AG04450 (cell line): ENCODE measurements around the gene RCC2. TPM values are rescaled to one million over a fixed set of nuclear protein-coding genes. Genes with fewer than 3 reads are reported as not detected.

Source experiments
- CTCF ChIA-PET: fragments of 300-600, 350-600 bp; formaldehyde crosslinking; extraction: SDS; loops from one replicate; lab custom pipeline; 2022; ENCODE audit warnings: antibody characterized with exemption, inconsistent platforms; lab: Charles Lee
- POLR2A ChIA-PET: fragments of 350-600 bp; formaldehyde crosslinking; extraction: SDS; loops from one replicate; lab custom pipeline; 2021; ENCODE audit warnings: antibody characterized with exemption, inconsistent platforms; lab: Yijun Ruan, JAX
- DNase-seq: peaks from one replicate; pipeline ENCODE4 v3.0.0-alpha.2; 2011; ENCODE audit warnings: low read depth, low spot score
- H3K27ac ChIP-seq: one replicate; pipeline ENCODE4 v1.5.1; 2012; ENCODE audit warnings: low read depth, low read length, control low read depth
- H3K27me3 ChIP-seq: one replicate; pipeline ENCODE4 v1.6.0; 2012; ENCODE audit warnings: low read length; ENCODE audit not compliant: control insufficient read depth, insufficient read depth
- H3K4me3 ChIP-seq: 2 replicates; pipeline ENCODE4 v1.5.1; 2011; ENCODE audit warnings: mild to moderate bottlenecking, low read depth, low read length, control low read depth
- H3K9me3 ChIP-seq: 2 replicates; pipeline ENCODE4 v1.5.1; 2012; ENCODE audit warnings: low read length; ENCODE audit not compliant: control insufficient read depth, insufficient read depth
- CTCF ChIP-seq: IDR thresholded peaks from 2 replicates; pipeline ENCODE4 v1.5.1; 2011; ENCODE audit warnings: low read depth, low read length, control low read depth, inconsistent platforms
- polyA plus RNA-seq: library from polyadenylated mRNA; depleted of rRNA; stranded (reverse); fragments of >200 nt; gene quantifications from 2 replicates; pipeline ENCODE4 v1.2.3, GENCODE V29; 2011

The RCC2 gene
- polyA plus RNA-seq, 1 experiment = 43.3 TPM

- no peak overlapping the region for H3K4me3 ChIP-seq
- CTCF ChIA-PET = interaction anchor here (0.7 to 2.7 kb wide), 7 partner anchors 8 to 345 kb away, joined by 3 to 9 read pairs (median 3); no protein-coding TSS in a partner anchor
- H3K9me3 ChIP-seq = no peaks in the 10 kb centered on the region
- TF ChIP-seq CTCF = no peak
- H3K27me3 ChIP-seq = no peaks in the 10 kb centered on the region
- DNase-seq = no peak
- no peak overlapping the region for H3K27ac ChIP-seq
- POLR2A ChIA-PET = no interaction called here
Measured at GRCh38 chr1:17404820-17405219, 34.7 kb downstream of the RCC2 start.

- POLR2A ChIA-PET = no interaction called here
- H3K4me3 ChIP-seq = no peak overlapping the region
- CTCF ChIA-PET = interaction anchor here (0.7 to 2.7 kb wide), 6 partner anchors 8 to 344 kb away, joined by 3 to 9 read pairs (median 6); no protein-coding TSS in a partner anchor
- TF ChIP-seq CTCF = no peak
- no peak for DNase-seq
- H3K9me3 ChIP-seq = no peaks in the 10 kb centered on the region
- no peak overlapping the region for H3K27ac ChIP-seq
- no peaks in the 10 kb centered on the region for H3K27me3 ChIP-seq
Measured at GRCh38 chr1:17404034-17404684, 35.3 kb downstream of the RCC2 start.

- Histone ChIP-seq H3K27ac (no peak overlapping the region), H3K27me3 (no peaks in the 10 kb centered on the region), H3K4me3 (no peak overlapping the region), H3K9me3 (no peaks in the 10 kb centered on the region)
- TF ChIP-seq CTCF = no peak
- ChIA-PET POLR2A (no interaction called here), CTCF (interaction anchor here (1.0 to 1.8 kb wide), 3 partner anchors 166 to 277 kb away, joined by 3 to 7 read pairs (median 6); no protein-coding TSS in a partner anchor)
- DNase-seq = no peak
Measured at GRCh38 chr1:17403081-17403480, 36.4 kb downstream of the RCC2 start.

GRCh38 chr1:17401841-17402240, 37.6 kb downstream of the RCC2 start:
- CTCF ChIA-PET = interaction anchor here (0.9 to 1.6 kb wide), 3 partner anchors 17 to 205 kb away, joined by 3 to 5 read pairs (median 3); no protein-coding TSS in a partner anchor
- POLR2A ChIA-PET = no interaction called here
- no peak for TF ChIP-seq CTCF
- Histone ChIP-seq H3K4me3 (no peak overlapping the region), H3K27ac (no peak overlapping the region), H3K9me3 (no peaks in the 10 kb centered on the region), H3K27me3 (peaks cover 1% of the 10 kb centered on the region)
- no peak for DNase-seq

GRCh38 chr1:17400725-17401341, 38.6 kb downstream of the RCC2 start:
- CTCF ChIA-PET = interaction anchor here (1.6 kb wide), 1 partner anchor 18 kb away, joined by 5 read pairs; no protein-coding TSS in a partner anchor
- H3K9me3 ChIP-seq = no peaks in the 10 kb centered on the region
- peaks cover 6% of the 10 kb centered on the region for H3K27me3 ChIP-seq
- no peak overlapping the region for H3K27ac ChIP-seq
- TF ChIP-seq CTCF = no peak
- POLR2A ChIA-PET = no interaction called here
- H3K4me3 ChIP-seq = no peak overlapping the region
- DNase-seq = no peak
